GM18951 (cell line): ENCODE measurements around the gene CD300A.

Source experiments
- POLR2A ChIP-seq: IDR thresholded peaks from 4 replicates; pipeline ENCODE4 v1.6.1; 2011; ENCODE audit warnings: mild to moderate bottlenecking; ENCODE audit not compliant: insufficient read length, insufficient read depth; ENCODE audit errors: extremely low read depth
- in situ Hi-C: fragments of 300-500 bp; cut with MboI; formaldehyde crosslinking; loops from one replicate; pipeline ENCODE4 v1.12.0; 2022; ENCODE audit warnings: low sequenced_read_pairs, mixed read lengths, inconsistent platforms; ENCODE audit not compliant: unreplicated experiment

The CD300A gene

GRCh38 chr17:74527081-74527480, 60.6 kb downstream of the CD300A start:
- no peak for TF ChIP-seq POLR2A
- in situ Hi-C loops = no loop called here

GRCh38 chr17:74527756-74528155, 61.3 kb downstream of the CD300A start:
- in situ Hi-C loops = no loop called here
- no peak for TF ChIP-seq POLR2A

DNA sequence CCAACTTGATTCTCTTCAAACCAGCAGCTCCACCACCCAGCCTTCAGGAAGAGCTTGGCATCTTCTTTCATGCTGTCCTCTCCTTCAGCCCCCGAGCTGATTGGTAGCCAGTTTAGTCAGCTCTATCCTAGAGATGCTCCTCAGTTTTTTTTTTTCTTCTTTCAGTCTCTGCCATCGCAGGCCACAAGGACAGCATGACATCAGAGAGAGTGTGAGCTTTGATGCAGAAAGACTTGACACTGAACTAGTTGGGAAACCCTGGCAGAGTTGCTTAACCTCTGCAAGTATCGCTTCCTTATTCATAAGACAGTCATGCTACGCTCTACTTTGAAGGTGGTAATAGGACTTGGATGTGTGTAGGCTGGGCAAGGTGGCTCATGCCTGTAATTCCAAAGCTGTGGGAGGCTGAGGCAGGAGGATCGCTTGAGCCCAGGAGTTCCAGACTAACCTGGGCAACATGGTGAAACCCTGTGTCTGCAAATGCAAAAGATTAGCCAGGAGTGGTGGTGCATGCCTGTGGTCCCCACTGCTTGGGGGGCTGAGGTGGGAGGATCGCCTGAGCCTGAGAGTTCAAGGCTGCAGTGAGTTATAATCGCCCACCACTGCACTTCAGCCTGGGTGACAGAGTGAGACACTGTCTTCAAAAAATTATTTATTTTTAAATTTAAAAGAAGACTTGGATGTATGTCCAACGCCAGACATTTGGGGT, 62.2 kb downstream of the CD300A start:
- TF ChIP-seq POLR2A = no peak
- in situ Hi-C loops = no loop called here

- TF ChIP-seq POLR2A = no peak
- in situ Hi-C loops = no loop called here
Observed at GRCh38 chr17:74529243-74529642, 62.8 kb downstream of the CD300A start.

GRCh38 chr17:74530831-74531150, 64.4 kb downstream of the CD300A start:
- in situ Hi-C loops = no loop called here
- TF ChIP-seq POLR2A = no peak

DNA sequence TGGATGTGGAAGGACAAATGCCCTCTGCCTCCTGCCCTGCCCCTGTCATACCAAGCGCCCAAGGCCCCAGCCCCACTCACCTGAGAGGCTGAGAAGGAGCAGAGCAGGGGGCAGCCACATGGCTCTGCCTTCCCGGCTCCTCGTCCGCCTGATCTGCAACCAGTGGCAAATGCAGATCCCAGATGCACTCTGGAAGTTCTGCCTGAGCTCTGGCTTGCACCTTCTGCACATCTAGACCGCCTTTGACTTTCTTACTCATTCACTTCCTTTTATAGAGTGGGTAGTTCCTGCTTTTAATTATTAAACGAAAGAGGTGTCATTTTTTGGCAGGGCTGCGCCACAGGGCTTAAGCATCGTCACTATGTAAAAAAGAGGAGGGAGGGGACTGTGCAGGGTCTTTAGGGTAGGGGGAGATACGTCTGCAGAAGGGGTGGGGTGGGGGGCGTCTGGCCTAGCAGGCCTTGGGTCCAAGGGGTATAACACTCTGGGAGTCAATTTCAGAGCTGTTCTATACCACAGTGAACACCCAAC, 64.9 kb downstream of the CD300A start, which contains the start of gene CD300LB:
Gene CD300LB (minus strand): TSS at position 245 of the 531 bp plus-strand sequence. CDS start 125 bp downstream, at position 120.
- no peak for TF ChIP-seq POLR2A
- in situ Hi-C loops = no loop called here

DNA sequence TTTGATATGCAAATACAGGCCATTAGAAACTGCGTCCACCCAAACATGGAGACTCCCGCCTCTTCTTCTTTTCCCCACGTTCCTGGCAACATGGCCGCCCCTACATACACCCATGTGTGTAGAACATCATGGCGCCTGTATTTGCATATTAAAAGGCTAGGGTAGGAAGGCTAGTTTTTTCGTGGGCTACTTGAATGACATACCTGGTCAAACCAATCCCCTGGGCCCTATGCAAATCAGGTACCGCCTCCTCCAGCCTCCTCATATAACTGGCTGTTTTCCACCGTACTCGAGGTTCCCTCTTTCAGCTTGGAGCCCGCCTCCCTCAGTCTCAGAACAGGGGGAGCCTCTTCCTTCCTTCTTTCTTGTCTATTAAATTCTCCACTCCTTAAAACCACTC, 65.7 kb downstream of the CD300A start:
- peak; percentile 25 for TF ChIP-seq POLR2A
- in situ Hi-C loops = no loop called here
